H1 (cell line): ENCODE measurements around the gene COMMD7. TPM values are rescaled to one million over a fixed set of nuclear protein-coding genes. Genes with fewer than 3 reads are reported as not detected.

ENCODE experiments used
- CTCF ChIA-PET: fragments of 300-600 bp; sonication (Branson Sonifier 250); formaldehyde crosslinking; loops from one replicate; lab custom pipeline; 2021; ENCODE audit not compliant: partially characterized antibody; lab: Charles Lee
- POLR2A ChIA-PET: fragments of 300-600 bp; sonication (Branson Sonifier 250); formaldehyde crosslinking; loops from one replicate; lab custom pipeline; 2021; ENCODE audit warnings: inconsistent platforms; ENCODE audit not compliant: partially characterized antibody; lab: Charles Lee
- DNase-seq, 2 experiments: peaks; one replicate each; pipeline versions ENCODE4 v3.0.0 to v3.0.0-alpha.2; 2010 to 2022; ENCODE audit warnings: low spot score in 2 of 2, low read depth in 1 of 2, mixed read lengths in 1 of 2
- FAIRE-seq: peaks from 2 replicates; lab custom pipeline; 2011; peaks lifted over from hg19 to GRCh38; lab: Jason Lieb, UNC
- H2AFZ ChIP-seq: 2 replicates; pipeline ENCODE4 v1.8.1; 2012; ENCODE audit warnings: low read length, inconsistent platforms
- H2AK5ac ChIP-seq: 2 replicates; pipeline ENCODE4 v1.6.1; 2013; ENCODE audit warnings: low read depth, low read length
- H2BK120ac ChIP-seq: replicated peaks from 2 replicates; pipeline ENCODE3; 2013; ENCODE audit warnings: low read depth, low read length, inconsistent platforms
- H2BK12ac ChIP-seq: 2 replicates; pipeline ENCODE4 v1.6.1; 2013; ENCODE audit warnings: low read depth, low read length
- H2BK15ac ChIP-seq: 2 replicates; pipeline ENCODE4 v1.6.1; 2013; ENCODE audit warnings: low read length
- H2BK20ac ChIP-seq: 2 replicates; pipeline ENCODE4 v1.6.1; 2013; ENCODE audit warnings: low read length
- H2BK5ac ChIP-seq: 2 replicates; pipeline ENCODE4 v1.6.1; 2013; ENCODE audit warnings: low read depth, low read length
- H3K14ac ChIP-seq: 2 replicates; pipeline ENCODE4 v1.6.1; 2013; ENCODE audit warnings: inconsistent platforms; ENCODE audit not compliant: insufficient read length
- H3K18ac ChIP-seq: 2 replicates; pipeline ENCODE4 v1.6.1; 2013; ENCODE audit warnings: low read length; ENCODE audit errors: extremely low read depth
- H3K23ac ChIP-seq: 2 replicates; pipeline ENCODE4 v1.6.1; 2013; ENCODE audit warnings: inconsistent platforms; ENCODE audit not compliant: insufficient read length
- H3K23me2 ChIP-seq: 2 replicates; pipeline ENCODE4 v1.6.1; 2013; ENCODE audit warnings: low read depth, low read length
- H3K27ac ChIP-seq: 2 replicates; pipeline ENCODE4 v1.6.1; 2011; ENCODE audit warnings: low read depth, low read length, inconsistent platforms
- H3K27me3 ChIP-seq, 4 experiments: replicated peaks in 1 of 4; 1 replicate in 1 of 4; 2 replicates in 3 of 4; pipeline versions ENCODE4 v1.6.1 to v1.8.1; 2011 to 2013; ENCODE audit warnings: low read length in 3 of 4, mild to moderate bottlenecking in 3 of 4, inconsistent platforms in 2 of 4, mixed read lengths in 2 of 4, moderate library complexity in 1 of 4; ENCODE audit not compliant: control insufficient read depth in 3 of 4, insufficient read depth in 3 of 4; ENCODE audit errors: extremely low read depth in 1 of 4
- H3K36me3 ChIP-seq, 4 experiments: 2 replicates each; pipeline versions ENCODE4 v1.6.1 to v1.8.1; 2011 to 2013; ENCODE audit warnings: mild to moderate bottlenecking in 4 of 4, low read length in 3 of 4, moderate library complexity in 2 of 4, control low read depth in 1 of 4, inconsistent platforms in 1 of 4; ENCODE audit not compliant: insufficient read depth in 4 of 4, control insufficient read depth in 2 of 4
- H3K4ac ChIP-seq: replicated peaks from 2 replicates; pipeline ENCODE3; 2013; ENCODE audit warnings: low read length, low read depth, mixed read lengths, inconsistent platforms; ENCODE audit not compliant: insufficient read length
- H3K4me1 ChIP-seq, 4 experiments: replicated peaks in 1 of 4; 1 replicate in 1 of 4; 2 replicates in 3 of 4; pipeline versions ENCODE4 v1.6.1 to v1.8.1; 2011 to 2013; ENCODE audit warnings: low read length in 3 of 4, inconsistent platforms in 2 of 4, mixed read lengths in 1 of 4; ENCODE audit not compliant: insufficient read depth in 4 of 4, control insufficient read depth in 3 of 4
- H3K4me2 ChIP-seq, 2 experiments: 2 replicates each; pipeline versions ENCODE4 v1.6.1 to v1.8.1; 2011 to 2013; ENCODE audit warnings: low read depth in 2 of 2, low read length in 2 of 2, control low read depth in 1 of 2, inconsistent platforms in 1 of 2, mild to moderate bottlenecking in 1 of 2; ENCODE audit not compliant: insufficient read depth in 1 of 2
- H3K4me3 ChIP-seq, 4 experiments: fragments of 200-600, 300-600 bp in 1 of 4; sonication (generic), shearing (Covaris generic), sonication (Bioruptor Twin) in 1 of 4; 2 replicates each; pipeline versions ENCODE4 v1.5.1 to v1.8.1; 2011 to 2016; ENCODE audit warnings: low read length in 4 of 4, low read depth in 3 of 4, control low read depth in 2 of 4, inconsistent platforms in 2 of 4, mild to moderate bottlenecking in 2 of 4, mixed read lengths in 1 of 4, moderate library complexity in 1 of 4; ENCODE audit not compliant: insufficient read depth in 2 of 4; ENCODE audit errors: extremely low read depth in 1 of 4
- H3K56ac ChIP-seq: replicated peaks from 2 replicates; pipeline ENCODE3; 2013; ENCODE audit warnings: low read depth, mild to moderate bottlenecking, mixed read lengths, low read length, inconsistent platforms; ENCODE audit not compliant: insufficient read length
- H3K79me1 ChIP-seq: 2 replicates; pipeline ENCODE4 v1.6.1; 2013; ENCODE audit warnings: low read depth, low read length, control low read depth
- H3K79me2 ChIP-seq, 2 experiments: 2 replicates each; pipeline versions ENCODE4 v1.6.1 to v1.8.1; 2012 to 2013; ENCODE audit warnings: low read length in 2 of 2, mild to moderate bottlenecking in 2 of 2, inconsistent platforms in 1 of 2; ENCODE audit not compliant: insufficient read depth in 2 of 2, control insufficient read depth in 1 of 2
- H3K9ac ChIP-seq, 4 experiments: replicated peaks in 1 of 4; 1 replicate in 1 of 4; 2 replicates in 3 of 4; pipeline versions ENCODE4 v1.6.1 to v1.8.1; 2011 to 2013; ENCODE audit warnings: low read depth in 3 of 4, low read length in 3 of 4, control low read depth in 2 of 4, mild to moderate bottlenecking in 2 of 4, moderate library complexity in 2 of 4, inconsistent platforms in 1 of 4; ENCODE audit errors: extremely low read depth in 1 of 4
- H3K9me3 ChIP-seq, 2 experiments: 2 replicates each; pipeline versions ENCODE4 v1.6.1 to v1.8.1; 2012 to 2013; ENCODE audit warnings: mild to moderate bottlenecking in 2 of 2, moderate library complexity in 2 of 2, control low read depth in 1 of 2, inconsistent platforms in 1 of 2, low read depth in 1 of 2, low read length in 1 of 2, mixed read lengths in 1 of 2; ENCODE audit not compliant: insufficient read depth in 2 of 2
- H4K20me1 ChIP-seq, 2 experiments: replicated peaks in 1 of 2; 2 replicates each; pipeline versions ENCODE3 to v1.8.1; 2011 to 2013; ENCODE audit warnings: inconsistent platforms in 2 of 2, low read length in 2 of 2, mild to moderate bottlenecking in 1 of 2; ENCODE audit not compliant: insufficient read depth in 2 of 2, control insufficient read depth in 1 of 2
- H4K5ac ChIP-seq: 2 replicates; pipeline ENCODE4 v1.6.1; 2013; ENCODE audit warnings: low read length, low read depth, mixed read lengths, inconsistent platforms; ENCODE audit not compliant: insufficient read length
- H4K8ac ChIP-seq: 2 replicates; pipeline ENCODE4 v1.8.0; 2013; ENCODE audit warnings: mild to moderate bottlenecking, moderate library complexity, low read length, inconsistent platforms; ENCODE audit not compliant: insufficient read depth; ENCODE audit errors: extremely low read depth
- H4K91ac ChIP-seq: replicated peaks from 2 replicates; pipeline ENCODE3; 2013; ENCODE audit warnings: low read length, mixed read lengths, inconsistent platforms; ENCODE audit not compliant: insufficient read length
- BRCA1 ChIP-seq: IDR thresholded peaks from 2 replicates; pipeline ENCODE4 v1.6.1; 2012; ENCODE audit warnings: low read depth, low read length, improper control_type of control experiment
- RXRA ChIP-seq: IDR thresholded peaks from 2 replicates; pipeline ENCODE4 v1.6.1; 2011; ENCODE audit warnings: low read depth, mild to moderate bottlenecking, low read length, moderate library complexity; ENCODE audit not compliant: insufficient read depth
- WGBS, 2 experiments: shearing (Covaris generic) in 1 of 2; methylation state at CpG; one replicate each; pipeline versions ENCODE4 v1.1.6 to v1.1.7; 2013 to 2015; ENCODE audit warnings: low lambda C conversion rate in 2 of 2, mixed read lengths in 2 of 2, inconsistent platforms in 1 of 2, low coverage in 1 of 2, missing lambda C conversion rate in 1 of 2; ENCODE audit not compliant: insufficient replicate concordance in 2 of 2, insufficient coverage in 1 of 2, insufficient read length in 1 of 2; ENCODE audit errors: extremely low coverage in 1 of 2, missing lambda C conversion rate in 1 of 2; 5-methylcytosine and 5-hydroxymethylcytosine counted together
- polyA plus RNA-seq, 7 experiments: library from polyadenylated mRNA; depleted of rRNA in 3 of 7; stranded (reverse) in 5 of 7; unstranded in 2 of 7; fragments of >200 nt in 5 of 7; fragments of 200-250 nt in 2 of 7; gene quantifications; 1 replicate in 5 of 7; 2 replicates in 1 of 7; 4 replicates in 1 of 7; pipeline versions ENCODE4 v1.2.1 to v1.2.3, GENCODE V29; 2011 to 2013; ENCODE audit warnings: missing spikeins in 2 of 7, mixed read lengths in 2 of 7
- total RNA-seq: library from RNA; stranded (reverse); fragmentation: NEBNext Ultra II Directional; extraction: Animal tissue kit (Norgen Biotek cat#: 25700); gene quantifications from 2 replicates; pipeline ENCODE4 v1.2.1, GENCODE V29; 2021

Gene COMMD7
- total and polyA plus RNA-seq, 2 of the 8 experiments (the other 6 are each of a cell fraction or from before 2014, with no cell fraction given): 39.4 to 48.9 TPM

DNA sequence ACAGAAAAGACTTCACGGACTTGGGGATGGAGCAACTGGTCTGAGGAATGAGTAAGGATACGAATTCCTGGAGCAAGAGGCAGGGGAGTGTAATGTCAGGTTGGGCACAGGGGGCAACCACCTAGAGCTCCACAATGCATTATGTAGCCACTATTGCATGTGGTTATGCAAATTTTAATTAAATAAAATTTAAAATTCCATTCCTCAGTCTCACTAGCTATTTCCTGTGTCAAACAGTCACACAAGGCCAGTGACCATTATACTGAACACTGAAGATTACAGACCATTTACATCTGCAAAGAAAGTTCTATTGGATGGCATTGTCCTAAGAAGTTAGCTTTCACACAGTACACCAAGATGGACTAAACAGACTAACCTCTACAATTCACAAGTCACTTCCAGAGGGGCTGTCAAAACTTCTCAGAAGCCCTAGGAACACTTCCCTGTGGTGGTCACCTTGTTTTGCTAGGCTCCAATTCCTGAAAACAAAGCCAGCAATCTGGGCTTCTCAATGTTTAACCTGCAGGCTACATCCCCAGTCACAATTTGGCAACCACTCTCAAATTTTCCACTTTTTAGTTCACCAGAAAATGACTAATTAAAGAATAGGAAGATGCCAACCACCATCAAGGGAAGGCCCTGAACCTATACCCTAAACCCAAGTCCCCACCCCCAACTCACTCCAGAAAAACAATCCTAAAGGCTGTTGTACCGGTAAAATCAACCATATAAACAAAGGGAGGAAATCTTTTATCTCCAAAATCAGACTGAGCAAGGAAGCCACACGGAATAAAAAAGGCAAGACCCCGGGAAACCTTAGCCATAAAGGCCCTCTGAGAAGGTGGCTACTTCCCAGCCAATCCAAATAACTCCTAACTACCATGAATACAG lies 35.3 kb downstream of the COMMD7 start:
- Histone ChIP-seq H3K36me3 (peaks cover 2 to 19% (median 6%) of the 10 kb centered on the region in 4 experiments; a peak in 6 of 8 replicates), H3K4ac (no peak overlapping the region), H3K9me3 (no peaks in the 10 kb centered on the region), H2BK12ac (no peak overlapping the region), H4K20me1 (no peaks in the 10 kb centered on the region), H3K18ac (no peak overlapping the region; the same call in 1 of the 2 replicates), H2BK20ac (no peak overlapping the region), H4K5ac (no peak overlapping the region), H3K4me3 (no peak overlapping the region), H2BK120ac (no peak overlapping the region), H3K56ac (no peak overlapping the region), H3K79me1 (no peaks in the 10 kb centered on the region; the same call in 1 of the 2 replicates), H2BK15ac (no peak overlapping the region), H3K27me3 (no peaks in the 10 kb centered on the region), H2AK5ac (no peak overlapping the region), H3K4me1 (peaks cover 2 to 19% (median 6%) of the 10 kb centered on the region in 4 experiments), H3K4me2 (peak overlapping the region; percentile 5 to 36; a peak in 1 of 4 replicates), H4K91ac (no peak overlapping the region), H3K9ac (no peak overlapping the region), H3K14ac (no peak overlapping the region), H3K23ac (no peak overlapping the region), H3K79me2 (peaks cover 0 to 16% of the 10 kb centered on the region in 2 experiments; a peak in 3 of 4 replicates), H3K27ac (no peak overlapping the region), H3K23me2 (no peaks in the 10 kb centered on the region), H2BK5ac (no peak overlapping the region), H4K8ac (no peak overlapping the region), H2AFZ (no peak overlapping the region)
- TF ChIP-seq BRCA1 (no peak), RXRA (no peak)
- ChIA-PET POLR2A (interaction anchor here (0.6 to 2.8 kb wide), 6 partner anchors 11 to 70 kb away, joined by 3 to 8 read pairs (median 3); partner anchors contain the start of gene DNMT3B), CTCF (interaction anchor here (0.7 to 4.3 kb wide), 2 partner anchors 10 to 70 kb away, joined by 5 to 13 read pairs; no protein-coding TSS in a partner anchor)
- FAIRE-seq (no peak), DNase-seq (no peak)
- WGBS, 2 experiments: 77% methylated on average over 5 of the region's 5 CpGs; no CpG with 5 or more reads in 1 of the 2 experiments
